Stimulated activated CD4-positive, alpha-beta T cell treated with anti-CD3 and anti-CD28 coated beads, Interleukin-15, amount 100 ng/mL, for 24 hours (primary cell): ENCODE data around the gene PTPRG.
"Not testable (repeated sequence)": the region's sequence is repeated elsewhere in the genome, so short reads cannot be mapped to it uniquely, and the experiment has no call there.

ENCODE experiments used
- DNase-seq: peaks from one replicate; pipeline ENCODE4 v3.0.0-alpha.2; 2020

PTPRG gene

GRCh38 chr3:61561374-61562041, at the start of gene PTPRG:
Gene PTPRG, plus strand, starts transcription at chr3:61561571. Its CDS starts 717 bp downstream, at chr3:61562288.
- peak; percentile 49 for DNase-seq

DNA sequence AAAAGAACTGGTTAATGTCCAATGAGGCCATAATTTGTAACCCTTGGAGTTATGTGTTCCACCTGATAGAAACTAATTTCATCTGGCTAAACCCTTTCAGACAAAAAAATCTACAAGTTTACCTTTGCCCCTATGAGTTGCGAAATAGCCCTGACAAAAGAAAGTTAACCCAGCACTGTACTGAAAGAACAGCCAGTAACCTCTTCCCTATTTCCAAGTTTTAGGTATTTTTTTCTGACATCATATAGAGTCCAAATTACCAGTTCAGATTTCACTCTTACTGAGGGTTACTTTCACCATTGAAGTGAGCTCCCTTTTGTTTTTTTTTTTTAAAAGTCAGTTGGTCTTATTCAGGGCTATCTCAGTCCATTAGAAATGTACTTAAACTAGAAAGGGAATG, 42.8 kb upstream of the PTPRG start:
- no peak for DNase-seq

GRCh38 chr3:61520966-61521628, 40.3 kb upstream of the PTPRG start:
- DNase-seq: peak; percentile 59

DNA sequence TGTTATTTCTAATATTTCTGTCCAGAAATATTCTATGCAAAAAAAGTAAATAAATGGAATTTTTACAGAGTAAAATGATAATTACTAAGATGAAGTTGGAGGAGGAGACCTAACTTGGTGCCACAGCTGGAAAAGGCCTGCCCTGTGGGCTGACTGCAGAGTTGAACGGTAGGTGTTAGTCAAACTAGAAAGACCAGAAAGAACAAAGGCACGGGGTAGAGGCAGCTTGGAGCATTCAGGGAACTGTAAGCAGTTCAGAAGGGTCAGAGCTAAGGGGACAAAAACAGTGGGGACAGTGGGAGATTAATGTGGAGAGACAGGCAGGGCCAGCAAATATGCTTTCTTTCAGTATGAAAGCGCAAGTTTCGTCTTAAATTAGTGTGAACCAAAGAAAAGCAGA, 39.3 kb upstream of the PTPRG start:
- DNase-seq: no peak

DNA sequence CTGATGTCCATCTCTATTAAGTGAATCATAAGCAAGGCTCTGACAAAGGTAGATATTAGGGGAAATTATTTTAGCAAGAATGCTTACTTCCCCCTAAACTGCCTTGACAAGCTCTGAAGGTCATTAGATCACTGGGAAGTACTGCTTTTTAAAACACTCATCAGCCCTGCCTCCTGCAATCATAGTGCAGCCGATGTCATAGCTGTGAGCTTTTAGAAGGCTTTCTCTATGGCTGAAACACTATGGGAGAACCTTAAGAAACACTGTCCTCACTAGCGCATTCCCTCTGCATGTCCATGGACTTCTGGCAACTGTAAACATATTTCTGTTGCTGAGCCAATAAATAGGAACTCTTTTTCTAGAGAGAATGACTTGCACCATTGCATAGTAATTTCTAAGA, 38.7 kb upstream of the PTPRG start:
- no peak for DNase-seq

DNA sequence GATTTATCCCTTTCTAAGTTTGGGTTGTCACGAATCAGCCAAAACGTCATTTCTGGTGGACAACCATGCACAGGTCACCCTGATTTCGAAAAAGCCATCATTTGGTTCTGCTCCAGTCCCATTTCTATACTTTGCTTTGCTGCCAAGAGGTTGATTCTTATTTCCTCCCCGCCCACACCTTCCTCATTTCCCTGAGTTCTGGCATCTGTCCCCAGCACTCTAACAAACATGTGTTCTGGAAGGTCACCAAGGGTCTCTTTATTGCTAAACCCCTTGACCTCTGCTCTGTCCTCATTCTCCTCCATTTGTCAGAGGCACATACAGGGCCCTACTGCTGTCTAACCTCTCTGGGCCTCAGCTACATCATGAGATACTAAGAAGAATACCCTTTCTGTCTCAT, 36.4 kb upstream of the PTPRG start:
- DNase-seq: no peak

DNA sequence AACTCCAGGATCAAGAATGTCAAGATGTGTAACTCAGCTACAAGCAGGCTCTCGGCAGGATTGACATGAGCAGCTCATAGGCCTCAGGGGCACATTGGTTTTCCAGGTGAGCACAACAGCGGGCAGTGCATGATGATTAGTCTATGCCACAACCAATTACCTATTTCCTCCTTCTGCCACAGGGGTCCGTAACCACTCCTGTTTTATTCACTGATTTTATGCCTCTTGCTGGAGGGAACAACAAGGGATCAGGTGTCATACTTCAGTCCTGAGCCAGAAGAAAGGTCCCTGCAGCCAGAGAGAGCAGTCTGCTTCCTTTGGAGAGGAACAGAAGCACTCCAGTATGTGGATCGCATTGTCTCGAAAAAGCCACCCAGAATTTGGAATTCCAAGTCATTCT, 35.1 kb upstream of the PTPRG start:
- no peak for DNase-seq

DNA sequence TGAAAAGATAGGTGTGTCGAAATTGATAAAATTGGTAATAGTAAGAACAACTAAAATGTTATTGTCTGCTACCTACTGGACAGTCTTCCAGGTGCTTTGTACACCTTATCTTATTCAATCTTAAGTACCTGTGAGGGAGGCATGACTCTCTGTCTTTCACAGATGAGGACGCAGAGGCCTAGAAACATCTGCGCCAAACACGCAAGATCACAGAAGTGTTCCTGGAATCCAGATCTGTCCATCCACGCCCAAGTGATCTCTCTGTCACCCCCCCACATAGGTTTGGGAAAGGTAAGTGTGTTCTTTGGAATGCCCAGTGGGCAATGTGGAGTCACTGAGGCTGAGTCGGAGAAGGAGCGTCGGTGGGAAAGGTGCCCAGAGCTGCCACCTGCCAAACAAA, 34.4 kb upstream of the PTPRG start:
- no peak for DNase-seq

- no peak for DNase-seq
Measured at GRCh38 chr3:61530355-61530754, 31.0 kb upstream of the PTPRG start.

DNA sequence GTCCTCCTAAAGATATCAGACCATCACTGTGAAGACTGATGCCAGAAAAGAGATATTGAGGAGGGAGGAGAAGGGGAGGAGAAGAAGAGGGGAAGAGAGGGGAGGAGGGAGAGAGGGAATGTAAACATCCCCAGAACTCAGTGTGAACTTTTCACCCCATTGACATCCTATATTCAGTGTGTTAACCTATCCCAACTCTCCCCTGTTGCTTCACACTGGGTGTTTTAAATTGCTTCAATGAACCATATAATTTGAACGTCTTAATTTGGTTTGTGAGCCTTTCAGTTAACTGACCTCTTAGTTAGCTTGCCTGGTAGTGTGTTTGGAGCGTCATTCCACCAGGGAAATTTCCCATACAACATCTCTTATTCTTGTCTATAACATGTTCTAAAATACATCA, 29.8 kb upstream of the PTPRG start:
- no peak for DNase-seq

GRCh38 chr3:61532739-61533500, 28.5 kb upstream of the PTPRG start:
- no peak for DNase-seq

DNA sequence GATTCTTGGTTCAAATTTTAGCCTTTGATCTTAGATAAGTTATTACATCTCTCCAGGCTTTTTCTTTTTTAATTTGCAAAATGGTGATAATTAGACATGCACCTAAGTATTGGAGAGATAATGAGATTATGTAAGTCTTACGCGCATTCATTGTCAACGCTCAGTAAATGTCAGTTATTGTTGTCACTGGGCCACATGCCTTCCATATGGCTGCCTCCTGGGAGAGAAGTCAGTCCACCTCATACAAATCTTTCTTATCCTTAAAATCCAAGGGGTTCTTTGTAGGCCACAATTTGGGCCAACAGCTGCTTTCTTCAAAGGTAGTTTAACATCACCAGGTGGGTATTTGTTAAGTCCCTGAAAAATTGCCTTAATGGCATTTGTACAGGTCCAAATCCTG, 25.5 kb upstream of the PTPRG start:
- no peak for DNase-seq

DNA sequence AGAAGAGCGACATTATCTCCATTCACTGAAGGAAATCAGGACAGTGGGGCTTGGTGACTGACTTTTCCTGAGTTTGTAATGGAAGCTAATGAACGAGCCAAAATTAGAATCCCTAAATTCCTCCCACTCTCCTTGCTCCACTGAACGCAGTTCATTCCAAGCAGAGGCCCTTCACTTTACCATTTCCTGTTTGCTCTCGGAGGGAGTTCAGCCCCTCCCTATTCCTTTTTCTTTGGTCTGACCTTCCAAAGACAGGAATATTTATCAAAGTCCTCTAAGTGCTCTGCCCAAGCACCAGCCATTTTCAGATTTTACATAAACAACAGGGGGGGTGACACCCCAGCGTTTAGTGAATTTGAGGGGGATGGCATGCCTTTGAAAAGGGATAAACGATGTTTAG, 24.0 kb upstream of the PTPRG start:
- DNase-seq: no peak

- DNase-seq: no peak
Measured at GRCh38 chr3:61538486-61538885, 22.9 kb upstream of the PTPRG start.

- no peak for DNase-seq
Measured at GRCh38 chr3:61541694-61542093, 19.7 kb upstream of the PTPRG start.

- DNase-seq: no peak
Measured at GRCh38 chr3:61545716-61546115, 15.7 kb upstream of the PTPRG start.

DNA sequence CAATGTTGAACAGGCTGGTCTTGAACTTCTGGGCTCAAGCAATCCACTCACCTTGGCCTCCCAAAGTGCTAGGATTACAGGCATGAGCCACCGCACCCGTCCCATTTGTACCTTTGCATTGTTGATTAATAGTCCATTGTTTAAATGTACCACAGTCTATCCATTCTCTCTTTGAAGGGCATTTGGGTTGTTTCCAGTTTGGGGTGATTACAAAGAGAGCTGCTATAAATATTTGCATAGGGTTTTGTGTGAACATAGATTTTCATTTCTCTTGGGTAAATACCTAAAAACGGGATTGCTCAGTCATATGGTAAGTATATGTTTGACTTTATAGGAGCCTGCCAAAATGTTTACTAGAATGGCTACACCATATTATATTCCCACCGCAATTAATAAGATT, 13.7 kb upstream of the PTPRG start:
- no peak for DNase-seq

- not testable (repeated sequence) for DNase-seq
Measured at GRCh38 chr3:61552704-61553103, 8.7 kb upstream of the PTPRG start.

DNA sequence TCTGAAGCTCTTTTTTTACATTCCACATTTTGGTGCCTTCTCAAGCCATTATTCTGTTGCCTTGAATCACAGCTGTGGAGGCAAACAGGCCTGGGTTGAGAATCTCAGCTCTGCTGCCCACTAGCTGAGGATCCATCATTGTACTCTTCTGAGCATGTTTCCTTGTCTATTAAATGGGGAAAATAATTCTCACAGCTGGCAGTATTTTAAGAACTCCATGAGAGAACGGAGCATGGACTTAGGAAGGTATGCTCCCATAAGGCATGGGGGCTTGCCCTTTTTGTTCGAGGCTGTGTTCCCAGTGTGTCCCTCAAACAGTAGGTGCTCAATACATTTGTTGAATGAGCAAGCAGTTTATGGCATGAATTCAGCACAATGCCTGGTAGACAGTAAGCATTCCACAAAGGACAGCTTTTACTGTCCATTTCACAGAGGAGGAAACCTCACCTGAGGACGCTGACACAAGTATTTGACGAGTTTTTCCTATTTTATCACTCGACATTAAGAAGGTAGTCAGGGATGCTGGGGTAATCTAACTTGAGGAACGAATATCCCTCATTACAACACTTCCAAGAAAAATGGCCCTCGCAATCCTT, 2.1 kb upstream of the PTPRG start:
- DNase-seq: no peak

DNA sequence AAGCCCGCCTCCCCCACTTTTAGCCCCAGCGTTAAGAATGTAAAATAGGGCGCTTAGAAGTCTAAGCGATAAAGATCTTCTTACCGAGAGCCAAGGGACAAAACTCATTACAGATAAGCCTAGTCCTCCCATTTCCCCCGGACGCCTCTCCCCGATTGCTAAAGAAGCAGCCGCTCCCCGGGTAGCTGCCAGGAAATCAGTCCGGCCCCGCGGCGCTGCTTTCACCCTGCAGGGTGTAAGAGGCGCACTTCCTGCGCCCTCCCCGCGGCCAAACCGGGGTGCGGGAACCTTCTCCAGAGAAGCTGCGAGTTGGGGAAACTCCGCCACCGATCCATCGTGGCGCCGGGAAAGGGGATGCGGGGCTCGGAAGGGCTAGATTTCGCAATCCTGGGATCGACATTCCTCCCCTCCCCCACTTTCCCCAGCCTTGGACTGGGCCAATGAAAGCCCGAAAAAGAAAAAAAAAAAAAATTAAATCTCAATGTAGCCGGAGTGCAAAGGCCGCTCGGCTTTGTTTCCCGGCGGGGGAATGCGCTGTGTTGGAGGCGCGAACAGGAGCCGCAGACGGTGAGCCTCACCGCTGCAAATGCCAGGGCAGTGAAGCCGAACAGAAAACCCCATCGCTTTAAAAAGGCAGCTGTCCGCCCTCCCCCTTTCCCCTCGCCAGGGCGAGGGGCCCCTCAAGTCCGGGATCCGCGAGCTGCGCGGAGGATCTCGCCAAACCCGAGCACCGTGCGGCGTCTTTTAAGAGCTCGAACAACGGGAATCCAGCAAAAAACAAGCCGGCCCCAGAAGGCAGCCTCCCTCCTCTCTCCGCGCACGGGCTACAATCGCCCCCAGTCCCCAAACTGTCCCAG, 626 bp upstream of the PTPRG start:
- peak; percentile 64 for DNase-seq

DNA sequence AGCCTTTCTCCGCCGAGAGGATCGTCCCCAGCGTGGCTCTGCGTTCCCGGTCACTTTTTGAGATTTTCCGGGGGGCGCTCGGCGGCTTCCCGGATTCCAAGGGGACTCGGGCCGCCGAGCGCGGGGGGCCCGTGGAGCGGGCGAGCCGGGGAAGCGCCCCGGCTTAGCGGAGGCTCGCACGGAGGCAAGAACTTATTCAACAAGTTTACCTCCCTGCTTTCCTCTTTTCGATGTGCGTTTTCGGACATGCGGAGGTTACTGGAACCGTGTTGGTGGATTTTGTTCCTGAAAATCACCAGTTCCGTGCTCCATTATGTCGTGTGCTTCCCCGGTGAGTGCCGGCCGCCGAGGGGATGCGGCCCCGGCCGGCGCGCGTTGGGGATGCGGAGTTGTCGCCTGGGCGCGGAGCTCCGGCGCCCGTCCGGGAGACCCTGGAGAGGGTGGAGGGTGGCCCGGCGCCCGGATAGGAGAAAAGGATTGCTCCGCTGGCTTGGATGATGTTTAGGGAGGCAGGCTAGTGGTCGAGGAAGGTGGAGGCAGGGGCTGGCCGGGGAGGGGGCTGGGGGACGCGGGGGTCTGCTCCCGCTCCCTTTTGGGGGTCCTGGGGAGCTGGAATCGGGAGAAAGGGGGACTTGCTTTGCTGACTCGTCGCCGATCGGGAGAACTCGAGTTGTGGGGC, 810 bp downstream of the PTPRG start:
- DNase-seq: no peak

- DNase-seq: peak; percentile 2
Measured at GRCh38 chr3:61562721-61563312, 1.4 kb downstream of the PTPRG start.
